HG02571 (cell line): Measurements from ENCODE around the gene MAPK8.
"Not testable (repeated sequence)": the region's sequence is repeated elsewhere in the genome, so short reads cannot be mapped to it uniquely, and the experiment has no call there.

ENCODE experiments used
- ATAC-seq: cut with Tn5 transposase; IDR thresholded peaks from one replicate; pipeline ENCODE4 v1.9.1; 2021; ENCODE audit warnings: mild to moderate bottlenecking, moderate library complexity; ENCODE audit not compliant: unreplicated experiment

MAPK8 gene

GRCh38 chr10:48412081-48412480 is 105.6 kb downstream of the MAPK8 start:
- ATAC-seq: no peak

GRCh38 chr10:48412933-48413332 is 106.5 kb downstream of the MAPK8 start:
- no peak for ATAC-seq

- no peak for ATAC-seq
Measured at GRCh38 chr10:48414160-48414559, 107.7 kb downstream of the MAPK8 start.

GRCh38 chr10:48414778-48415177 is 108.3 kb downstream of the MAPK8 start:
- no peak for ATAC-seq

- no peak for ATAC-seq
Measured at GRCh38 chr10:48416584-48417232, 110.2 kb downstream of the MAPK8 start.

GRCh38 chr10:48417374-48417773 is 110.9 kb downstream of the MAPK8 start:
- ATAC-seq: no peak

GRCh38 chr10:48418189-48418788 is 111.8 kb downstream of the MAPK8 start:
- ATAC-seq: no peak

GRCh38 chr10:48419714-48420113 is 113.2 kb downstream of the MAPK8 start:
- ATAC-seq: no peak

- not testable (repeated sequence) for ATAC-seq
Measured at GRCh38 chr10:48421862-48422261, 115.4 kb downstream of the MAPK8 start.

- ATAC-seq: no peak
Measured at GRCh38 chr10:48423884-48424283, 117.4 kb downstream of the MAPK8 start.

- no peak for ATAC-seq
Measured at GRCh38 chr10:48428896-48429295, 122.4 kb downstream of the MAPK8 start.

- no peak for ATAC-seq
Measured at GRCh38 chr10:48429309-48429708, 122.8 kb downstream of the MAPK8 start.

GRCh38 chr10:48430402-48430993 is 124.0 kb downstream of the MAPK8 start:
- ATAC-seq: no peak

GRCh38 chr10:48431871-48432270 is 125.4 kb downstream of the MAPK8 start:
- no peak for ATAC-seq

- ATAC-seq: no peak
Measured at GRCh38 chr10:48437546-48437945, 131.1 kb downstream of the MAPK8 start.

GRCh38 chr10:48439031-48439430 is 132.6 kb downstream of the MAPK8 start:
- ATAC-seq: no peak

- ATAC-seq: no peak
Measured at GRCh38 chr10:48439581-48440041, 133.1 kb downstream of the MAPK8 start.

- no peak for ATAC-seq
Measured at GRCh38 chr10:48440771-48441170, 134.3 kb downstream of the MAPK8 start.

- ATAC-seq: no peak
Measured at GRCh38 chr10:48442090-48442808, 135.8 kb downstream of the MAPK8 start.

- ATAC-seq: no peak
Measured at GRCh38 chr10:48442809-48443177, 136.3 kb downstream of the MAPK8 start.

- ATAC-seq: no peak
Measured at GRCh38 chr10:48444266-48444665, 137.8 kb downstream of the MAPK8 start.
